Liver (tissue), 9 donors: Measurements from ENCODE around the gene ARHGAP27. TPM values are rescaled to one million over a fixed set of nuclear protein-coding genes. Genes with fewer than 3 reads are reported as not detected.

Experiments used
- DNase-seq: peaks from one replicate; pipeline ENCODE4 v3.0.0-alpha.2; 2017; ENCODE audit warnings: low spot score
- H3K27ac ChIP-seq, 2 donors: one replicate each; pipeline ENCODE4 v1.7.0; 2013; ENCODE audit warnings: inconsistent platforms in 2 of 2, low read length in 2 of 2, control low read depth in 1 of 2, low read depth in 1 of 2, mild to moderate bottlenecking in 1 of 2
- H3K27me3 ChIP-seq, 4 donors: one replicate each; pipeline versions ENCODE4 v1.6.1 to v1.7.0; 2013; ENCODE audit warnings: low read length in 3 of 4, inconsistent platforms in 1 of 4, mild to moderate bottlenecking in 1 of 4, moderate library complexity in 1 of 4; ENCODE audit not compliant: control insufficient read depth in 4 of 4, insufficient read depth in 4 of 4
- H3K36me3 ChIP-seq, 4 donors: one replicate each; pipeline versions ENCODE4 v1.6.1 to v1.7.0; 2013; ENCODE audit warnings: low read length in 3 of 4, mild to moderate bottlenecking in 3 of 4, low read depth in 1 of 4, moderate library complexity in 1 of 4; ENCODE audit not compliant: control insufficient read depth in 4 of 4, insufficient read depth in 3 of 4
- H3K4me1 ChIP-seq, 4 donors: one replicate each; pipeline versions ENCODE4 v1.6.1 to v1.7.0; 2013; ENCODE audit warnings: low read length in 3 of 4, mild to moderate bottlenecking in 3 of 4, moderate library complexity in 1 of 4; ENCODE audit not compliant: control insufficient read depth in 4 of 4, insufficient read depth in 4 of 4
- H3K4me3 ChIP-seq, 3 donors: one replicate each; pipeline versions ENCODE4 v1.6.1 to v1.7.0; 2013; ENCODE audit warnings: low read length in 3 of 3, control low read depth in 1 of 3, low read depth in 1 of 3, mild to moderate bottlenecking in 1 of 3
- H3K9ac ChIP-seq, 2 donors: one replicate each; pipeline ENCODE4 v1.7.0; 2013; ENCODE audit warnings: low read length in 2 of 2, mild to moderate bottlenecking in 2 of 2, moderate library complexity in 2 of 2, control low read depth in 1 of 2, low read depth in 1 of 2
- H3K9me3 ChIP-seq, 4 donors: one replicate each; pipeline versions ENCODE4 v1.6.1 to v1.7.0; 2013; ENCODE audit warnings: low read length in 3 of 4; ENCODE audit not compliant: control insufficient read depth in 4 of 4
- ATF3 ChIP-seq: IDR thresholded peaks from 2 replicates; pipeline ENCODE4 v1.6.1; 2016; ENCODE audit warnings: antibody characterized with exemption
- CTCF ChIP-seq: fragments of 150-350 bp; IDR thresholded peaks from 2 replicates; pipeline ENCODE4 v1.5.1; 2017; ENCODE audit warnings: improper control_type of control experiment, low read depth, low read length; ENCODE audit not compliant: missing input control
- EGR1 ChIP-seq, 2 donors: IDR thresholded peaks; 2 replicates each; pipeline ENCODE4 v1.6.1; 2016 to 2018; ENCODE audit warnings: antibody characterized with exemption in 2 of 2, low read depth in 2 of 2
- FOXA1 ChIP-seq: IDR thresholded peaks from 2 replicates; pipeline ENCODE4 v1.6.1; 2016; ENCODE audit warnings: antibody characterized with exemption
- FOXA2 ChIP-seq: IDR thresholded peaks from 2 replicates; pipeline ENCODE4 v1.6.1; 2016; ENCODE audit warnings: antibody characterized with exemption
- GABPA ChIP-seq, 2 donors: IDR thresholded peaks in 1 of 2; conservative IDR thresholded peaks in 1 of 2; 2 replicates each; pipeline ENCODE4 v1.6.1; 2016; ENCODE audit warnings: antibody characterized with exemption in 2 of 2, mild to moderate bottlenecking in 1 of 2, moderate library complexity in 1 of 2
- HNF4A ChIP-seq, 2 donors: conservative IDR thresholded peaks; 2 replicates each; pipeline ENCODE4 v1.6.1; 2016; ENCODE audit warnings: antibody characterized with exemption in 2 of 2, mild to moderate bottlenecking in 2 of 2
- HNF4G ChIP-seq: IDR thresholded peaks from 2 replicates; pipeline ENCODE4 v1.6.1; 2016; ENCODE audit warnings: antibody characterized with exemption
- JUND ChIP-seq, 2 donors: IDR thresholded peaks; 2 replicates each; pipeline ENCODE4 v1.6.1; 2016; ENCODE audit warnings: antibody characterized with exemption in 2 of 2
- MAX ChIP-seq: IDR thresholded peaks from 2 replicates; pipeline ENCODE4 v1.6.1; 2016; ENCODE audit warnings: antibody characterized with exemption
- NR2F2 ChIP-seq: IDR thresholded peaks from 2 replicates; pipeline ENCODE4 v1.6.1; 2016; ENCODE audit warnings: antibody characterized with exemption
- RAD21 ChIP-seq, 2 donors: IDR thresholded peaks; 2 replicates each; pipeline ENCODE4 v1.6.1; 2016; ENCODE audit warnings: antibody characterized with exemption in 2 of 2, mild to moderate bottlenecking in 2 of 2
- REST ChIP-seq: IDR thresholded peaks from 2 replicates; pipeline ENCODE4 v1.6.1; 2016; ENCODE audit warnings: antibody characterized with exemption, mild to moderate bottlenecking
- RXRA ChIP-seq, 2 donors: IDR thresholded peaks; 2 replicates each; pipeline ENCODE4 v1.6.1; 2017 to 2018; ENCODE audit warnings: antibody characterized with exemption in 2 of 2, mild to moderate bottlenecking in 1 of 2
- SP1 ChIP-seq: IDR thresholded peaks from 2 replicates; pipeline ENCODE4 v1.6.1; 2018; ENCODE audit warnings: antibody characterized with exemption, mild to moderate bottlenecking
- TAF1 ChIP-seq: conservative IDR thresholded peaks from 2 replicates; pipeline ENCODE4 v1.6.1; 2016; ENCODE audit warnings: antibody characterized with exemption, mild to moderate bottlenecking
- YY1 ChIP-seq: IDR thresholded peaks from 2 replicates; pipeline ENCODE4 v1.6.1; 2016; ENCODE audit warnings: antibody characterized with exemption, mild to moderate bottlenecking
- ZBTB33 ChIP-seq: IDR thresholded peaks from 2 replicates; pipeline ENCODE4 v1.6.1; 2016; ENCODE audit warnings: antibody characterized with exemption
- WGBS: extraction: QIAGEN DNeasy Blood & Tissue Kit; methylation state at CpG from one replicate; pipeline ENCODE4 v1.1.7; 2013; 5-methylcytosine and 5-hydroxymethylcytosine counted together
- polyA plus RNA-seq, 2 donors: library from polyadenylated mRNA; stranded (reverse) in 1 of 2; unstranded in 1 of 2; fragments of 200-250 nt in 1 of 2; fragments of >200 nt in 1 of 2; fragmentation: Nextera tagmentation in 1 of 2; extraction: Ambion mirVana in 1 of 2; gene quantifications; one replicate each; pipeline versions ENCODE4 v1.2.1 to v1.2.3, GENCODE V29; 2013 to 2015
- total RNA-seq, 2 donors: library from RNA; depleted of rRNA; stranded (reverse); fragments of >200 nt; gene quantifications; one replicate each; pipeline ENCODE4 v1.2.3, GENCODE V29; 2014
- donor health status: healthy.
- donor health status: healthy.
- donor health status: healthy.
- donor health status: healthy.
- donor health status: healthy.

ARHGAP27 gene
- total and polyA plus RNA-seq, 4 donors = 1.8 to 10.9 (median 7.8) TPM

GRCh38 chr17:45355087-45355486, 77.6 kb downstream of the ARHGAP27 start:
- H3K9me3 ChIP-seq = peaks cover 0 to 3% (median 0%) of the 10 kb centered on the region in 4 donors
- no peak overlapping the region for H3K4me3 ChIP-seq
- no peaks in the 10 kb centered on the region for H3K36me3 ChIP-seq
- DNase-seq = no peak
- 60% methylated on average over 2 of the region's 2 CpGs for WGBS
- no peaks in the 10 kb centered on the region for H3K4me1 ChIP-seq
- TF ChIP-seq FOXA2 (no peak), YY1 (no peak), ATF3 (no peak), EGR1 (IDR thresholded peaks at IDR 0.05; ENCODE audit: low read depth in 2 of 2) (no peak), TAF1 (no peak), ZBTB33 (no peak), JUND (IDR thresholded peaks at IDR 0.05) (no peak)
- H3K9ac ChIP-seq = no peak overlapping the region
- no peaks in the 10 kb centered on the region for H3K27me3 ChIP-seq
- H3K27ac ChIP-seq = no peak overlapping the region

GRCh38 chr17:45353043-45353442, 79.6 kb downstream of the ARHGAP27 start:
- Histone ChIP-seq H3K9me3 (peaks cover 0 to 3% (median 0%) of the 10 kb centered on the region in 4 donors), H3K9ac (no peak overlapping the region), H3K4me3 (no peak overlapping the region), H3K27me3 (no peaks in the 10 kb centered on the region), H3K27ac (no peak overlapping the region), H3K36me3 (no peaks in the 10 kb centered on the region), H3K4me1 (no peaks in the 10 kb centered on the region)
- 80% methylated on average over 4 of the region's 4 CpGs for WGBS
- no peak for TF ChIP-seq MAX
- TF ChIP-seq RAD21 (IDR thresholded peaks at IDR 0.05) = no peak
- no peak for DNase-seq

GRCh38 chr17:45351831-45352230, 80.8 kb downstream of the ARHGAP27 start:
- Histone ChIP-seq H3K36me3 (no peaks in the 10 kb centered on the region), H3K27ac (no peak overlapping the region), H3K9me3 (peaks cover 0 to 3% (median 0%) of the 10 kb centered on the region in 4 donors), H3K4me1 (no peaks in the 10 kb centered on the region), H3K27me3 (no peaks in the 10 kb centered on the region), H3K9ac (no peak overlapping the region), H3K4me3 (no peak overlapping the region)
- WGBS = 97% methylated on average over 2 of the region's 2 CpGs
- DNase-seq = no peak
- TF ChIP-seq JUND (IDR thresholded peaks at IDR 0.05) = no peak
- no peak for TF ChIP-seq ZBTB33
- no peak for TF ChIP-seq RAD21 (IDR thresholded peaks at IDR 0.05)
- TF ChIP-seq CTCF = no peak
- no peak for TF ChIP-seq FOXA2
- no peak for TF ChIP-seq TAF1
- TF ChIP-seq GABPA (IDR thresholded peaks at IDR 0.05 in 1 of 2, conservative IDR thresholded peaks at IDR 0.05 in 1 of 2) = no peak
- no peak for TF ChIP-seq ATF3
- TF ChIP-seq HNF4G = no peak
- no peak for TF ChIP-seq NR2F2
- no peak for TF ChIP-seq MAX
- no peak for TF ChIP-seq EGR1 (IDR thresholded peaks at IDR 0.05; ENCODE audit: low read depth in 2 of 2)
- TF ChIP-seq RXRA (IDR thresholded peaks at IDR 0.05) = no peak
- TF ChIP-seq REST = no peak
- TF ChIP-seq FOXA1 = no peak
- no peak for TF ChIP-seq SP1
- no peak for TF ChIP-seq HNF4A (conservative IDR thresholded peaks at IDR 0.05)
